Mucosa of gallbladder (tissue), 1 donor: ENCODE results near the gene PGPEP1. TPM values are rescaled to one million over a fixed set of nuclear protein-coding genes. Genes with fewer than 3 reads are reported as not detected.
"Not testable (repeated sequence)": the region's sequence is repeated elsewhere in the genome, so short reads cannot be mapped to it uniquely, and the experiment has no call there.

Source experiments
- DNase-seq: peaks from one replicate; pipeline ENCODE4 v3.0.0-alpha.2; 2020; ENCODE audit warnings: low spot score
- total RNA-seq: library from RNA; stranded (reverse); gene quantifications from one replicate; pipeline ENCODE4 v1.2.1, GENCODE V29; 2021
- donor health status: DM: no; HTN: no; CAD: no.

The PGPEP1 gene
- total RNA-seq, 1 donor from 2014 or later, result 56.6 TPM

- not testable (repeated sequence) for DNase-seq
Measured at GRCh38 chr19:18364277-18364825, 24.0 kb downstream of the PGPEP1 start.

- peak; percentile 90 for DNase-seq
Measured at GRCh38 chr19:18364826-18365528, 24.6 kb downstream of the PGPEP1 start.

GRCh38 chr19:18366021-18366435 is 25.6 kb downstream of the PGPEP1 start:
- DNase-seq, result no peak

DNA sequence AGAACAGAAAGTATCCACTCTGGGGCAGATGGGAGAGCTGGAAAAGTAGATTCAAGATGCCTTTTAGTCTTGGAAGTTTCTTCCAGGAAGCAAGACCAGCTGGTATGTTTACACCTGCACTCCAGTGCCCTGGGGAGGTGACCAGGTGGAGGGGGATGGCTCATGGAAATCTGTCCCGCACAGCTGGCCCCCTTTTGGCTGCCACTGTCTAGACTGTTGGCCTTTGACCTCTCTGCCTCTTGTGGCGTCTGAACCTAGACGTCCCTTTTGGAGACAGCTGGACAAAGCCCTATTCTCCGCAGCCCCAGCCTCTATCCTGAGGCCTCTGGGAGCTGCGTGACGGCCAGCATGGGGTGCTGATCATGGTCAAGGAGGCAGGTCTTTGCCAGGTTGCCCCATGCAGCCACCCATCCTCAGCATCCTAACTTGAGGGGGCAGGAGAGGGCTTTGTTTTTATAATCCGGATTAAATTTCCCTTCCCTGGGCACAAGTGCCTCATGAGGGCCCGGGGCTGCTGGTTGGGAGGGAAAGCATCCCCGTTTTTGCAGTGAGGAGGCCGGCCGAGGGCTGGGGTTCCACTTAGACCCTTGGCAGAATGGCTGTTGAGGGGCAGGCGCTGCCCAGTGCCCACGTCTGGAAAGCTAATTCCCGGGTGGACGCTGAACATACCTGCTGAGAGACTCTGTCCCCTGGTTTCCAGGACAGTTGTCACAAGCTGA is 28.3 kb downstream of the PGPEP1 start:
- no peak for DNase-seq

DNA sequence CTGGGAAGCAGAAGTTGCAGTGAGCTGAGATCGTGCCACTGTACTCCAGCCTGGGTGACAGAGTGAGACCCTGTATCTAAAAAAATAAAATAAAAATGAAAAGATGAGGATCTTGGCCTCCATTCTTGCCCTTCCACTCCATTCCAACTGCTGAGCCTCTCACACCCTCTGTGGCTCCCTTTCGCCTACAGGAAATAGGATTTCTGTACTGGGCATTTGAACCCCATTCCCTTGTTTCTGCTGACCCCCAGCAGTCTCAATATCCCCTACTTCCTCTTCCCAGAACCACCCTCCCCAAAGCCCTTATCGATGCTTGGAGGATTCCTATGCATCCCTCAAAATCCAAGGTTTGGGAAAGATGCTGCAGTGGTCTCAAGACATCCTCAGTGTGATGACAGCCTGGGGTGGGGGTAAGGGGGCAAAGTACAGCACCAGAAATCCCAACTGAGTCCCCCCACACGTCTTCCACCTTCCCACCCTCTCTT is 33.1 kb downstream of the PGPEP1 start:
- DNase-seq, result no peak

- peak; percentile 92 for DNase-seq
Measured at GRCh38 chr19:18373892-18374629, 33.7 kb downstream of the PGPEP1 start.

GRCh38 chr19:18377026-18377425 is 36.6 kb downstream of the PGPEP1 start:
- no peak for DNase-seq

DNA sequence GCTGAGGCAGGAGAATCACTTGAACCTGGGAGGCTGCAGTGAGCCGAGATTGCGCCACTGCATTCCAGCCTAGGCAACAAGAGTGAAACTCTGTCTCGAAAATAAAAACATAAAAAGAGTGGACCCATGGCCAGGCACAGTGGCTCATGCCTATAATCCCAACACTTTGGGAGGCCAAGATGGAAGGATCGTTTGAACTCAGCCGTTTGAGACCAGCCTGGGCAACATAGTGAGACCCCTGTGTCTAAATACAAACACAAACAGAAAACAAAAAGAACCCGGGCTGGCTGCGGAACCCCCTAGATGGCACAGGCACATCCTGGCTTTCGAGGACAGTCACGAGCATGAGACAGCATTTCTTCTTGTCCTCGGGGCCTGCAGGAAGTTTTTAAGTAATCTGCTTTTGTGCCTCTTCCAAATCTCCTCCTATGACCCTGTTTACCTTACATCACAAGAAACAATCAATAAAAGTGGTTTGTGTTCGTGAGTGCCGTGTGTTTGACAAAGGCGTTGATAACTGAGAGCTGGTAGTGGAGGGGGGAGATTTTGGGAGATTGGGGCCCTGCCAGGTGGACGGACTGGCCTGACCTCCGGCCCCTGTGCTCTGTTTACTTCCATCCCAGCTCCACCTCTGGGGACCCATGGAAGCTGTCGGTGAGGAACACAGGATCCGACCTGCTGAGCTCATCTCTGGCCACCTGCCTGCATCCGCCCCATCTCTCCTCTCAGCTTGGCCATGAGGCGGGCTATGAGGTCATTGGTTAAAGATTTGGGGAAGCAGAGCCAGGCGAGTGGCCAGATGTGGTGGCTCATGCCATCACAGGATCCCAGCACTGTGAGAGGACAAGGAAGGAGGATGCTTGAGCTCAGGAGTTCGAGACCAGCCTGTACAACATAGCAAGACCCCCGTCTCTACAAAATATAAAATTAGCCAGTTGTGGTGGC is 39.7 kb downstream of the PGPEP1 start:
- DNase-seq, result peak; percentile 96

DNA sequence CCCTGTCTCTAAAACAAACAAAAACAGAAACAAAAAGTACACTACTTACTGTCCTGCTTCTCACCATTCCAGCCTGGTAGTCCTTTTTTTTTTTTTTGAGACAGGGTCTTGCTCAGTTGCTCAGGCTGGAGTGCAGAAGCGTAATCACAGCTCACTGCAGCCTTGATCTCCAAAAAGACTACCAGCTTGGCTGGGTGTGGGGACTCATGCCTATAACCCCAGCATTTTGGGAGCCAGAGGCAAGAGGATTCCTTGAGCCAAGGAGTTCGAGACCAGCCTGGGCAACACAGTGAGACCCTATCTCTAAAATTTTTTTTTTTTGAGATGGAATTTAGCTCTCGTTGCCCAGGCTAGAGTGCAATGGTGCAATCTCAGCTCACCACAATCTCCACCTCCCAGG is 40.4 kb downstream of the PGPEP1 start:
- no peak for DNase-seq

DNA sequence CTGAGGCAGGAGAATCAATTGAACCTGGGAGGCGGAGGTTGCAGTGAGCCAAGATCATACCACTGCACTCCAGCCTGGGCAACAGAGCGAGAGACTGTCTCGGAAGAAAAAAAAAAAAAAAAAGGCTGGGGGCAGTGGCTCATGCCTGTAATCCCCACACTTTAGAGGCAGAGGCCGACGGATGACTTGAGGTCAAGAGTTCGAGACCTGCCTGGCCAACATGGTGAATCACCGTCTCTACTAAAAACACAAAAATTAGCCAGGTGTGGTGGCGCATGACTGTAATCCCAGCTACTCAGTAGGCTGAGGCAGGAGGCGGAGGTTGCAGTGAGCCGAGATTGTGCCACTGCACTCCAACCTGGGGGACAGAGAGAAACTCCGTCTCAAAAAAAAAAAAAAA is 43.2 kb downstream of the PGPEP1 start:
- not testable (repeated sequence) for DNase-seq

DNA sequence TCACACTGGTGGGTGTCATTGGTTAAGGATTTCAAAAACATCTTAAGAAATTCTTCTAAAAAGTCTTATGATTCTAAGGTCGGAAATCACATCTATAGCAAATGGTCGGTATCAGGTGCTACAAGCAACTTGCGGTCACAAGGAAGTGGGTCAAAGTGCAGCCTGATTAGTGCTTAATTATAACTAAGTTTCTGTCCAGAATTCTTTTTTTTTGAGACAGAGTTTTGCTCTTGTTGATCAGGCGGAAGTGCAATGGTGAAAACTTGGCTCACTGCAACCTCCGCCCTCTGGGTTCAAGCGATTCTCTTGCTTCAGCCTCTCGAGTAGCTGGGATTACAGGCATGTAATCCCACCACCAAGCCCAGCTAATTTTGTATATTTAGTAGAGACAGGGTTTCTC is 44.4 kb downstream of the PGPEP1 start:
- peak; percentile 42 for DNase-seq

GRCh38 chr19:18385359-18385674 is 44.9 kb downstream of the PGPEP1 start:
- DNase-seq, result no peak

DNA sequence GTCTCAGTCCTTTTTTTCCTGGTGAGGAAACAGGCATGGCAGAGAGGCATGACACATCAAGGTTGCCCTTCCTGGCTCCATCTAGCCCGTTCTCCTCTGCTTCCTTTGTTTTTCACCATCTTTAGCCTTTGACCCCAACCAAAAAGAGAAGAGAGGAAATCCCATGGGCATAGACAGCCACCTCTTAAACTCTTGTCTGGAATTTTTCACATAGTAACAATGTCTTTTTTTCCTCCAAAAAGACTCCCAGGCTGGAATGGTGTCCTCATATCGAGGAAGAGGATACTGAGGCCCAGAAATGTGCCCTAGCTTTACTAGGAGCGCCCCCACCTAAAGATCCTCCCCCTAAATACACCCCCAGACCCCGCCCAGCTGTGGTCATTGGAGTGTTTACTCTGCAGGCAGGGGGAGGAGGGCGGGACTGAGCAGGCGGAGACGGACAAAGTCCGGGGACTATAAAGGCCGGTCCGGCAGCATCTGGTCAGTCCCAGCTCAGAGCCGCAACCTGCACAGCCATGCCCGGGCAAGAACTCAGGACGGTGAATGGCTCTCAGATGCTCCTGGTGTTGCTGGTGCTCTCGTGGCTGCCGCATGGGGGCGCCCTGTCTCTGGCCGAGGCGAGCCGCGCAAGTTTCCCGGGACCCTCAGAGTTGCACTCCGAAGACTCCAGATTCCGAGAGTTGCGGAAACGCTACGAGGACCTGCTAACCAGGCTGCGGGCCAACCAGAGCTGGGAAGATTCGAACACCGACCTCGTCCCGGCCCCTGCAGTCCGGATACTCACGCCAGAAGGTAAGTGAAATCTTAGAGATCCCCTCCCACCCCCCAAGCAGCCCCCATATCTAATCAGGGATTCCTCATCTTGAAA is 45.5 kb downstream of the PGPEP1 start, which contains the start of gene GDF15:
Gene GDF15, plus strand, starts transcription at position 484 of the 868 bp plus-strand sequence. Its CDS starts 32 bp downstream, at position 516.
- peak; percentile 94 for DNase-seq

GRCh38 chr19:18386543-18387271 is 46.3 kb downstream of the PGPEP1 start:
- DNase-seq, result peak; percentile 47

DNA sequence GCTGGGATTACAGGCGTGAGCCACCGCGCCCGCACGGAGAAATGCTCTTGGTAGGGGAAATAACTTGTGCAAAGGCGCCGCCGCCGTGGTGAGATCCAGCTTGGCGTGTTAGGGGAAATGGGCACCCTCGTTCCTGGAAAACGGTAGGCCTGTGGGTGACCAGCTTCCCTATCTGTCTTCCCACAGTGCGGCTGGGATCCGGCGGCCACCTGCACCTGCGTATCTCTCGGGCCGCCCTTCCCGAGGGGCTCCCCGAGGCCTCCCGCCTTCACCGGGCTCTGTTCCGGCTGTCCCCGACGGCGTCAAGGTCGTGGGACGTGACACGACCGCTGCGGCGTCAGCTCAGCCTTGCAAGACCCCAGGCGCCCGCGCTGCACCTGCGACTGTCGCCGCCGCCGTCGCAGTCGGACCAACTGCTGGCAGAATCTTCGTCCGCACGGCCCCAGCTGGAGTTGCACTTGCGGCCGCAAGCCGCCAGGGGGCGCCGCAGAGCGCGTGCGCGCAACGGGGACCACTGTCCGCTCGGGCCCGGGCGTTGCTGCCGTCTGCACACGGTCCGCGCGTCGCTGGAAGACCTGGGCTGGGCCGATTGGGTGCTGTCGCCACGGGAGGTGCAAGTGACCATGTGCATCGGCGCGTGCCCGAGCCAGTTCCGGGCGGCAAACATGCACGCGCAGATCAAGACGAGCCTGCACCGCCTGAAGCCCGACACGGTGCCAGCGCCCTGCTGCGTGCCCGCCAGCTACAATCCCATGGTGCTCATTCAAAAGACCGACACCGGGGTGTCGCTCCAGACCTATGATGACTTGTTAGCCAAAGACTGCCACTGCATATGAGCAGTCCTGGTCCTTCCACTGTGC is 47.9 kb downstream of the PGPEP1 start:
- DNase-seq, result peak; percentile 86

GRCh38 chr19:18388960-18389725 is 48.7 kb downstream of the PGPEP1 start:
- no peak for DNase-seq

DNA sequence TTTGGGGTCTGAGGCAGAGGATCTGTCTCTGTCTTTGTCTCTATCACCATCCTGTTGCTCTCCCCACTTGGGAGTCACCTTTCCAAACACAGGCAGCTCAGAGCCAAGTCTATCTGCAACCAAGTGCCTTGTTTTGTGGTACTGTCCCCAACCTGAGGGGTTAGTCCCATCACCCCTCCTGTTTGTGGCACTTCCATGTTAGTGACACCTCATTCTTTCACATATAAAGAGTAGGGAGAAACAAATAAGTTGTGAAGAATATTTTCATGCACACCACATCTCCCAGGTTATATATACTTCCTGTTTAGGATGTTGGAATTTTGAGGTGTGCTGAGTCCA is 49.3 kb downstream of the PGPEP1 start:
- no peak for DNase-seq
